Neural cell (in vitro differentiated cells): Measurements from ENCODE around the gene CCL26.
"Not testable (repeated sequence)": the region's sequence is repeated elsewhere in the genome, so short reads cannot be mapped to it uniquely, and the experiment has no call there.

Experiments
- EZH2 ChIP-seq: fragments of 200-600, 300-800 bp; shearing (Covaris generic), sonication (generic); IDR thresholded peaks from 2 replicates; pipeline ENCODE4 v1.6.1; 2014; ENCODE audit warnings: antibody characterized with exemption, low read length, borderline replicate concordance, mild to moderate bottlenecking; ENCODE audit not compliant: insufficient read depth, poor library complexity, severe bottlenecking
- POLR2AphosphoS5 ChIP-seq: IDR thresholded peaks from 2 replicates; pipeline ENCODE4 v1.6.1; 2012
- SMC3 ChIP-seq: fragments of 450-650 bp; conservative IDR thresholded peaks from 2 replicates; pipeline ENCODE4 v1.6.1; 2014; ENCODE audit warnings: antibody characterized with exemption, mild to moderate bottlenecking, moderate library complexity; ENCODE audit not compliant: poor library complexity
- TF ChIP-seq, protein P1 (sequence below): fragments of 450-650 bp; IDR thresholded peaks from 2 replicates; pipeline ENCODE4 v1.5.1; 2014; ENCODE audit warnings: antibody characterized with exemption, mild to moderate bottlenecking, moderate library complexity; ENCODE audit not compliant: poor library complexity, severe bottlenecking

DNA sequence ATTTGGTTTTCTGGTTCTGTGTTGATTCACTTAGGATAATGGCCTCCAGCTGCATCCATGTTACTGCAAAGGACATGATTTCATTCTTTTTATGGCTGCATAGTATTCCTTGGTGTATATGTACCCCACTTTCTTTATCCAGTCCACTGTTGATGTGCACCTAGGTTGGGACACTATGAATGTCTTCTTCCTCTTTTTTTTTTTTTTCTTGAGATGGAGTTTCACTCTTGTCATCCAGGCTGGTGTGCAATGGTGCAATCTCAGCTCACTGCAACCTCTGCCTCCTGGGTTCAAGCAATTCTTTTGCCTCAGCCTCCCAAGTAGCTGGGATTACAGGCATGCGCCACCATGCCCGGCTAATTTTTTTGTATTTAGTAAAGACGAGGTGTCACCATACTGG, 10.2 kb downstream of the CCL26 start:
- TF ChIP-seq, protein P1, sequence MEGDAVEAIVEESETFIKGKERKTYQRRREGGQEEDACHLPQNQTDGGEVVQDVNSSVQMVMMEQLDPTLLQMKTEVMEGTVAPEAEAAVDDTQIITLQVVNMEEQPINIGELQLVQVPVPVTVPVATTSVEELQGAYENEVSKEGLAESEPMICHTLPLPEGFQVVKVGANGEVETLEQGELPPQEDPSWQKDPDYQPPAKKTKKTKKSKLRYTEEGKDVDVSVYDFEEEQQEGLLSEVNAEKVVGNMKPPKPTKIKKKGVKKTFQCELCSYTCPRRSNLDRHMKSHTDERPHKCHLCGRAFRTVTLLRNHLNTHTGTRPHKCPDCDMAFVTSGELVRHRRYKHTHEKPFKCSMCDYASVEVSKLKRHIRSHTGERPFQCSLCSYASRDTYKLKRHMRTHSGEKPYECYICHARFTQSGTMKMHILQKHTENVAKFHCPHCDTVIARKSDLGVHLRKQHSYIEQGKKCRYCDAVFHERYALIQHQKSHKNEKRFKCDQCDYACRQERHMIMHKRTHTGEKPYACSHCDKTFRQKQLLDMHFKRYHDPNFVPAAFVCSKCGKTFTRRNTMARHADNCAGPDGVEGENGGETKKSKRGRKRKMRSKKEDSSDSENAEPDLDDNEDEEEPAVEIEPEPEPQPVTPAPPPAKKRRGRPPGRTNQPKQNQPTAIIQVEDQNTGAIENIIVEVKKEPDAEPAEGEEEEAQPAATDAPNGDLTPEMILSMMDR = not testable (repeated sequence)
- not testable (repeated sequence) for TF ChIP-seq SMC3, POLR2AphosphoS5, EZH2
